MM.1S (cell line): ENCODE data around the gene KRT2.

Experiments
- EZH2 ChIP-seq: fragments of 300-600 bp; sonication (generic); optimal IDR thresholded peaks from 2 replicates; pipeline ENCODE3; 2017; ENCODE audit warnings: low read depth, mild to moderate bottlenecking, antibody characterized with exemption, low read length, mixed read lengths
- TF ChIP-seq, protein P1 (sequence below): fragments of 300-600 bp; sonication (generic); IDR thresholded peaks from 2 replicates; pipeline ENCODE4 v1.5.1; 2016; ENCODE audit warnings: antibody characterized with exemption, low read length, mixed read lengths

DNA sequence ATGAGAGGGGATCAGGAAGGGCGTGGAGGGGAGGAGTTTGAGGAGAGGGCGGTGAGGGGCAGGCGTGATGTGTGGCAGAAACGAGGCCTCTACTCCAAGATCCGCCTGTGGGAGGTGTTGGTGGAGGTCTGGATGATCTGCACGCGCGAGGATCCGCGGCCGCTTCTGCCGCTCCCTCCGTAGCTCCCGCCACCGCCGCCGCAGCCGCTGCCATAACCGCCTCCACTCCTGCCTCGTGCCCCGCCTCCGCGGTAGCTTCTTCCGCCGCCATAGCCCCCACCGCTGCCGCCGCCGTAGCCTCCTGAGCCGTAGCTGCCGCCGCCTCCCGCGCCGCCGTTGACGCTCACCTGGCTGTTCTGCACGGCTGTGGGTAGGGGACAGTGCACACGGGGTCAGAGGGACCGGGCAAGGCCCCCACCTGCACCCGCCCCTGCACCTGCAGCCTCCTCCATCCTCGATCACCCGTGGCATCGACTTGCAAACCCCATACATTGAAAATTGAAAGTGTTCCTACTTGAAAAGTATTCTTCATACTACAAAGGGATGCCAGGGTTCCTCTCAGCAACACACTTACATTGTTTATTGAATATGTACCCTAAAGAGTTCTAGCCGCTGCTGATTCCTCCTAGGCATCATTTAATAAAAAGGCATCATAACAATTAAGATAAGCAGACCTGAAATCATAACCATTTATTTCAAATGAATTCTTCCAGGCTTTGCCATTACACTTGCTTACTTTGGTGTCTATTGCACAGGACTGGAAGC lies 39.2 kb upstream of the KRT2 start:
- TF ChIP-seq, protein P1, sequence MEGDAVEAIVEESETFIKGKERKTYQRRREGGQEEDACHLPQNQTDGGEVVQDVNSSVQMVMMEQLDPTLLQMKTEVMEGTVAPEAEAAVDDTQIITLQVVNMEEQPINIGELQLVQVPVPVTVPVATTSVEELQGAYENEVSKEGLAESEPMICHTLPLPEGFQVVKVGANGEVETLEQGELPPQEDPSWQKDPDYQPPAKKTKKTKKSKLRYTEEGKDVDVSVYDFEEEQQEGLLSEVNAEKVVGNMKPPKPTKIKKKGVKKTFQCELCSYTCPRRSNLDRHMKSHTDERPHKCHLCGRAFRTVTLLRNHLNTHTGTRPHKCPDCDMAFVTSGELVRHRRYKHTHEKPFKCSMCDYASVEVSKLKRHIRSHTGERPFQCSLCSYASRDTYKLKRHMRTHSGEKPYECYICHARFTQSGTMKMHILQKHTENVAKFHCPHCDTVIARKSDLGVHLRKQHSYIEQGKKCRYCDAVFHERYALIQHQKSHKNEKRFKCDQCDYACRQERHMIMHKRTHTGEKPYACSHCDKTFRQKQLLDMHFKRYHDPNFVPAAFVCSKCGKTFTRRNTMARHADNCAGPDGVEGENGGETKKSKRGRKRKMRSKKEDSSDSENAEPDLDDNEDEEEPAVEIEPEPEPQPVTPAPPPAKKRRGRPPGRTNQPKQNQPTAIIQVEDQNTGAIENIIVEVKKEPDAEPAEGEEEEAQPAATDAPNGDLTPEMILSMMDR, result no peak
- TF ChIP-seq EZH2, result no peak
